Keratinocyte (primary cell): Measurements from ENCODE around the gene HOXB13.

Source experiments
- CTCF ChIP-seq, 3 experiments: IDR thresholded peaks in 1 of 3; conservative IDR thresholded peaks in 1 of 3; optimal IDR thresholded peaks in 1 of 3; 2 replicates in 2 of 3; 3 replicates in 1 of 3; pipeline versions ENCODE3 to v1.5.1; 2011; ENCODE audit warnings: low read length in 3 of 3, mild to moderate bottlenecking in 3 of 3, moderate library complexity in 2 of 3, control low read depth in 1 of 3, inconsistent platforms in 1 of 3; ENCODE audit not compliant: insufficient read depth in 2 of 3; ENCODE audit errors: extremely low read depth in 1 of 3
- EZH2 ChIP-seq: IDR thresholded peaks from one replicate; pipeline ENCODE4 v1.6.1; 2012; ENCODE audit warnings: inconsistent platforms, mild to moderate bottlenecking, low read length, moderate library complexity

- no peak for TF ChIP-seq CTCF (optimal IDR thresholded peaks at IDR 0.05 in 1 of 3, IDR thresholded peaks at IDR 0.05 in 1 of 3, conservative IDR thresholded peaks at IDR 0.05 in 1 of 3; ENCODE audit: extremely low read depth in 1 of 3, insufficient read depth in 2 of 3, low read length in 3 of 3)
- TF ChIP-seq EZH2, result no peak
These were observed 1.6 kb upstream of the HOXB13 start for GRCh38 chr17:48730240-48730550.
